ENCODE results near the gene PRKCZ. TPM values are rescaled to one million over a fixed set of nuclear protein-coding genes. Genes with fewer than 3 reads are reported as not detected.

The PRKCZ gene
- total and polyA plus RNA-seq, 5 donors from 2014 or later, result 11.0 to 42.7 (median 13.6) TPM

DNA sequence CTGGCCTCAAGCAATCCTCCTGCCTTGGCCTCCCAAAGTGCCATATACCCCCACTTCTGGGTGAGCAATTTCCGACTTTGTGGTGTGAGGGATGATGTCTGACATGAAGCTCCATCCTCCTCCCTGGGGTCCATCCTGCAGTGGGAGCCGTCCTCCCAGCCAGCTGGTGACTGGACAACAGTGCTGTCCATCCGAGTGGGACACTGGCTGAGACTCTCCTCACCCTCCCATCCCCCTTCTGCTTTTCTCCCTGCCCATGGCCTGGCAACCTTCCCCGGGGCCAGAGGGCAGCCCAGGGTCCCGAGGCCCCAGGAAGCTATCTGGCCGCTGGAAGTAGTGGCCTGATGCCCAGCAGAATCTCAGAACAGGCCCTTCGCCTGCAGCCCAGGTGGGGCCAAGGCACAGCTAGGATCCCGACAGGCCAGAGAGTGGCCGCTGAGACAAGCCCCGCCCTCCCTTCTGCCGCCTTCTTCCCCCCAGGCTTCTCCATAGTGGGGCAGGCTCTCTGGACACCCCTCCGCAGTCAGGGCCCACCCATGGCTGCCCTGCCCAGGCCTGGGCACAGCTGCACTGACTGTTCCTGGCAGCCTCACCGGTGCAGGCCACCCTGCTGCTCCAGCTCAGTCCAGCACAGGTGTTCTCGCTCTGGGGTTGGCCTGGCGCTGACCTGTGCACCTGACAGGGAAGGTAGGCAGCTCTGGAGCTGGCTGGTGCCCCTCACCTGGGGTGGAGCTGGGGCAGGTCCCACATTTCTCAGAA is 152.8 kb downstream of the PRKCZ start:
- ATAC-seq (ENCODE audit: low read depth in 2 of 2), result no peak
- Mint-ChIP-seq H3K36me3 (no peaks in the 10 kb centered on the region), H3K4me3 (peak overlapping the region in 2 of 4 donors; percentile 32 to 75), H3K27ac (no peak overlapping the region), H3K4me1 (peaks cover 0 to 30% (median 9%) of the 10 kb centered on the region in 4 donors), H3K27me3 (no peaks in the 10 kb centered on the region), H3K9me3 (no peaks in the 10 kb centered on the region)
- no peak overlapping the region for H3K4me3 ChIP-seq (ENCODE audit: low read depth, low read length)
- H3K27me3 ChIP-seq (ENCODE audit: control insufficient read depth, insufficient read depth, low read length), result no peaks in the 10 kb centered on the region
- H3K36me3 ChIP-seq (ENCODE audit: control insufficient read depth, insufficient read depth, low read length), result no peaks in the 10 kb centered on the region
- H3K9me3 ChIP-seq (ENCODE audit: control insufficient read depth in 2 of 2, low read length in 2 of 2), result no peaks in the 10 kb centered on the region
- DNase-seq, result no peak
- no peak overlapping the region for H3K27ac ChIP-seq (ENCODE audit: insufficient read depth, low read length, poor library complexity, severe bottlenecking)
- H3K4me1 ChIP-seq (ENCODE audit: control insufficient read depth, insufficient read depth, low read length, poor library complexity, severe bottlenecking), result peaks cover 33% of the 10 kb centered on the region

DNA sequence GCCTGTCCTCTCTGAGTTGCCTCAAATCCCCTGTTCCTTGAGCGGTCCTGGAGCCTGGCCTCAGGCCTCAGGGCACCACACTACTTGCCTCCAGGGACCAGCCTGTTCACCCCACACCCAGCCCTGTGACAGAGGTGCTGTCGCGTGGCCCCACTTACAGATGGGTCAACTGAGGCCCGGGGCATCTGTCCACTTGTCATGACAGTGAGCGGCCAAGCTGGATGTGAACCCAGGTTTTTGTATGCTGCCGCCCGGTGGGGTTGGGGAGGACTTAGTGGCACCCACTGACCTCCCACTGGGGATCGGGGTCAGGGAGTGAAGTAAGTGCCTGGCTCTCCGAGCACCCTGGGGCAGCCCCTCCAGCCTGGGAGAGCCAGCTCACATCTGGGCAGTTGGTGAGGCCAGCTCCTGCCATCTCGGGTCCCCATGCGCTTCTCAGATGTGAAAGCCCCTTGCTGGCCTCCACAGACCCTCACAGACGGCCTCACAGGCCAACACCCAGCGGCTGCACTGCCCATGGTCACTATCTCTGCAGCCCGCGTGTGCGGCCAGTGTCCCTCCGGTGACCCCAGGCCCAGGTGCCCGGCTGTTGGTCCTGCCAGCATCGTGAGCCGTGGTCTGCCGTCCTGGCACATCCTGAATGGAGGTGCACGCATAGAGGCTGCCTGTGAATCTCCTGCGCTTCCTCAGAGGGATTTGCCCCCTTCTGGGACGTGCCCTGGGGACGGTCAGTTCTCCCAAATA is 153.6 kb downstream of the PRKCZ start:
- peaks cover 25% of the 10 kb centered on the region for H3K4me1 ChIP-seq (ENCODE audit: control insufficient read depth, insufficient read depth, low read length, poor library complexity, severe bottlenecking)
- no peaks in the 10 kb centered on the region for H3K36me3 Mint-ChIP-seq
- no peaks in the 10 kb centered on the region for H3K36me3 ChIP-seq (ENCODE audit: control insufficient read depth, insufficient read depth, low read length)
- no peaks in the 10 kb centered on the region for H3K9me3 ChIP-seq (ENCODE audit: control insufficient read depth in 2 of 2, low read length in 2 of 2)
- ATAC-seq (ENCODE audit: low read depth in 2 of 2) (no peak), DNase-seq (no peak)
- H3K4me3 Mint-ChIP-seq, result peak overlapping the region in 1 of 4 donors; percentile 24
- H3K4me3 ChIP-seq (ENCODE audit: low read depth, low read length), result no peak overlapping the region
- H3K27me3 Mint-ChIP-seq, result no peaks in the 10 kb centered on the region
- no peak overlapping the region for H3K27ac Mint-ChIP-seq
- H3K27ac ChIP-seq (ENCODE audit: insufficient read depth, low read length, poor library complexity, severe bottlenecking), result peak overlapping the region; percentile 61
- peaks cover 0 to 23% (median 9%) of the 10 kb centered on the region in 4 donors for H3K4me1 Mint-ChIP-seq
- H3K9me3 Mint-ChIP-seq, result no peaks in the 10 kb centered on the region
- no peaks in the 10 kb centered on the region for H3K27me3 ChIP-seq (ENCODE audit: control insufficient read depth, insufficient read depth, low read length)

GRCh38 chr1:2204415-2205190 is 154.4 kb downstream of the PRKCZ start:
- Mint-ChIP-seq H3K36me3 (no peaks in the 10 kb centered on the region), H3K4me3 (peak overlapping the region in 2 of 4 donors; percentile 24 to 69), H3K9me3 (peaks cover 0 to 2% (median 0%) of the 10 kb centered on the region in 7 donors), H3K27ac (no peak overlapping the region), H3K4me1 (peaks cover 0 to 15% (median 2%) of the 10 kb centered on the region in 4 donors), H3K27me3 (no peaks in the 10 kb centered on the region)
- Histone ChIP-seq H3K27ac (ENCODE audit: insufficient read depth, low read length, poor library complexity, severe bottlenecking) (peak overlapping the region; percentile 61), H3K27me3 (ENCODE audit: control insufficient read depth, insufficient read depth, low read length) (no peaks in the 10 kb centered on the region), H3K9me3 (ENCODE audit: control insufficient read depth in 2 of 2, low read length in 2 of 2) (no peaks in the 10 kb centered on the region), H3K36me3 (ENCODE audit: control insufficient read depth, insufficient read depth, low read length) (no peaks in the 10 kb centered on the region), H3K4me3 (ENCODE audit: low read depth, low read length) (no peak overlapping the region), H3K4me1 (ENCODE audit: control insufficient read depth, insufficient read depth, low read length, poor library complexity, severe bottlenecking) (peaks cover 18% of the 10 kb centered on the region)
- peak in 1 of 3 donors; percentile 68 for DNase-seq
- ATAC-seq (ENCODE audit: low read depth in 2 of 2), result peak; percentile 6 to 28

GRCh38 chr1:2205191-2205952 is 155.2 kb downstream of the PRKCZ start:
- peak; percentile 91 to 92 (median 92) for DNase-seq
- peaks cover 0 to 10% (median 0%) of the 10 kb centered on the region in 4 donors for H3K4me1 Mint-ChIP-seq
- H3K36me3 Mint-ChIP-seq, result no peaks in the 10 kb centered on the region
- peak; percentile 88 for ATAC-seq (ENCODE audit: low read depth in 2 of 2)
- peak overlapping the region; percentile 67 for H3K27ac ChIP-seq (ENCODE audit: insufficient read depth, low read length, poor library complexity, severe bottlenecking)
- peak overlapping the region; percentile 15 to 73 (median 44) for H3K4me3 Mint-ChIP-seq
- peaks cover 16% of the 10 kb centered on the region for H3K4me1 ChIP-seq (ENCODE audit: control insufficient read depth, insufficient read depth, low read length, poor library complexity, severe bottlenecking)
- no peaks in the 10 kb centered on the region for H3K27me3 ChIP-seq (ENCODE audit: control insufficient read depth, insufficient read depth, low read length)
- no peak overlapping the region for H3K4me3 ChIP-seq (ENCODE audit: low read depth, low read length)
- peaks cover 0 to 2% (median 0%) of the 10 kb centered on the region in 7 donors for H3K9me3 Mint-ChIP-seq
- no peaks in the 10 kb centered on the region for H3K36me3 ChIP-seq (ENCODE audit: control insufficient read depth, insufficient read depth, low read length)
- no peaks in the 10 kb centered on the region for H3K27me3 Mint-ChIP-seq
- H3K27ac Mint-ChIP-seq, result no peak overlapping the region
- H3K9me3 ChIP-seq (ENCODE audit: control insufficient read depth in 2 of 2, low read length in 2 of 2), result no peaks in the 10 kb centered on the region

DNA sequence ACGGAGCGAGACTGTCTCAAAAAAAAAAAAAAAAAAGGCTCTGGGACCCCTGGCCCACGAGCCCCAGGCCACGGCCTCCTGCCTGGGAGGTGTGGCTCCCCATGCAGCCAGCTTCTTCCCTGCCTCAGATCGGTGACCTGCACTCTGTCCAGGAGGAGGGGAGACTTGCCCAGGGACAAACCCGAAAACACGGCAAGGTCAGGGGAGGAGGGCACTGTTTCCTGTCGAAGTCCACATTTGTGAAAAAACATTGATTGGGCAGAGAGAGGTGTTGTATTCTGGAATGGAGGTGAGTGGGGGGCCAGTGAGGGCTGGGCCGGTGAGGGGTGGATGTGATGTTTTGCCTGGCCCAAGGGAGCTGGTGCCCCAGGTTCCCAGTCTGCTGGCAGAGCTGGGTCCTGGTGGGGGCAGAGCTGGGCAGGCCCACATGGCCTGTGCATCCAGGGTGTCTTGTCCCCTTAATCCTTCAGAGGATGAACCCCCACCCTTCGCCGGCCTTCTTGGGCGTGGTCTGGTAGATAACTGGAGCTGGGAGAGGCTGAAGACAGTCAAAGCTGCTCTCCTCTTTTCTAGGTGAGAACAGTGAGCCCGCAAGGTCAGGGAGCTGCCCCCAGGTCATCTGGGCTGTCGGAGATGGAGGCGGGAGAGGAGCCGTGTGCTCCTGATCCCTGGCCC is 156.7 kb downstream of the PRKCZ start:
- Mint-ChIP-seq H3K9me3 (peaks cover 0 to 2% (median 0%) of the 10 kb centered on the region in 7 donors), H3K27ac (no peak overlapping the region)

DNA sequence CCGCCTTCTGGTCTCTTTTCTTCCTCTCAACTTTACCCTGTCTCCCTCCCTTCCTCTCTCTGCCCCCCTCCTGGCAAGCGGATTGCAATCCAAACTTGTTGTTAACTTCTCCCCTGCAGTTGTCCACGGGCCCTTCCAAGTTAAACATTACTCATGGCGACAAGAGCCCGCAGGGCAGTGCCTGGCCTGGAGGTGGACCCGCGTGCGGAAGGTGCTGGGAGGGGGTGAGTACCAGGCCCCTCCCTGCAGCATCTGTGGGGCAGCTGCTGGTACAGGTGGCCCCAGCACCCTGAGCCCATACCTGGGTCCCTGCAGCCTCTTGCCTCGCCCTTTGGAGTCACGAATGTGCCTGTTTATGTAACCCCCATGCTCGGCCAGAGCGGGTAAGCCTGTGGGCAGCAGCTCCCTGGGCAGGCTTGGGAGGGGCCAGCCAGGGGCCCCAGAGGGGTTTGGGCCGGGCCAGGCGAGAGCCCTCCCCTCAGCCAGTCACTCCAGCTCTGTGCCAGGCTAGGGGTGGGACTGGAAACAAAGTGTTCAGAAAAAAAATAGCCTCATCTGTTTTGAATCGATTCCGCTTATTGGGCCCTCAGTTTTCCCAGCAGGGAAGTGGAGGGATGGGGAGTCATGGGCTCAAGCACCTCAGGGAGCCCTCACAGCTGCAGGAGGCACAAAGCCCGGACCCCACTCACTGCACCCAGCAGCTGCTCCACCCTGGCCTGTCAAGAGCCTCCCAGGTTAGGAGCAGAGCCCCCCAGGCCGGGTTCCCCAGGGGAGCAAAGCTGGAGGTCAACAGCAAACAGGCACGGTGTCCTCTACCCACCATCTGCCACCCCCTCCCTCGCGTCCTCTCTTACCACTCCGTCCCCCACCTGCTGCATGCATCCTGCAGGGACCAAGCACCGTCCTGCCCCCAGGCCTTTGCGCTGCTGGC is 158.4 kb downstream of the PRKCZ start:
- H3K4me1 ChIP-seq (ENCODE audit: control insufficient read depth, insufficient read depth, low read length, poor library complexity, severe bottlenecking), result peaks cover 31% of the 10 kb centered on the region
- Mint-ChIP-seq H3K9me3 (peaks cover 0 to 2% (median 0%) of the 10 kb centered on the region in 7 donors), H3K4me3 (peak overlapping the region in 1 of 4 donors; percentile 6), H3K4me1 (peaks cover 0 to 10% (median 0%) of the 10 kb centered on the region in 4 donors), H3K27me3 (no peaks in the 10 kb centered on the region), H3K36me3 (no peaks in the 10 kb centered on the region), H3K27ac (no peak overlapping the region)
- DNase-seq, result no peak
- H3K27ac ChIP-seq (ENCODE audit: insufficient read depth, low read length, poor library complexity, severe bottlenecking), result no peak overlapping the region
- no peaks in the 10 kb centered on the region for H3K9me3 ChIP-seq (ENCODE audit: control insufficient read depth in 2 of 2, low read length in 2 of 2)
- no peaks in the 10 kb centered on the region for H3K36me3 ChIP-seq (ENCODE audit: control insufficient read depth, insufficient read depth, low read length)
- no peak for ATAC-seq (ENCODE audit: low read depth in 2 of 2)
- no peaks in the 10 kb centered on the region for H3K27me3 ChIP-seq (ENCODE audit: control insufficient read depth, insufficient read depth, low read length)
- no peak overlapping the region for H3K4me3 ChIP-seq (ENCODE audit: low read depth, low read length)

More for the DNA sequence above, 156.7 kb downstream of the PRKCZ start:
- DNase-seq (no peak), ATAC-seq (ENCODE audit: low read depth in 2 of 2) (no peak)
- no peaks in the 10 kb centered on the region for H3K36me3 Mint-ChIP-seq
- peak overlapping the region in 1 of 4 donors; percentile 21 for H3K4me3 Mint-ChIP-seq
- Histone ChIP-seq H3K27me3 (ENCODE audit: control insufficient read depth, insufficient read depth, low read length) (no peaks in the 10 kb centered on the region), H3K9me3 (ENCODE audit: control insufficient read depth in 2 of 2, low read length in 2 of 2) (no peaks in the 10 kb centered on the region), H3K4me3 (ENCODE audit: low read depth, low read length) (no peak overlapping the region), H3K4me1 (ENCODE audit: control insufficient read depth, insufficient read depth, low read length, poor library complexity, severe bottlenecking) (peaks cover 16% of the 10 kb centered on the region), H3K36me3 (ENCODE audit: control insufficient read depth, insufficient read depth, low read length) (no peaks in the 10 kb centered on the region), H3K27ac (ENCODE audit: insufficient read depth, low read length, poor library complexity, severe bottlenecking) (no peak overlapping the region)
- H3K27me3 Mint-ChIP-seq, result no peaks in the 10 kb centered on the region
- H3K4me1 Mint-ChIP-seq, result peaks cover 0 to 7% (median 0%) of the 10 kb centered on the region in 4 donors

Measured in CD4-positive, CD25-positive, alpha-beta regulatory T cell (primary cell).